ENCODE results near the gene ZFAND6. TPM values are rescaled to one million over a fixed set of nuclear protein-coding genes. Genes with fewer than 3 reads are reported as not detected.

ZFAND6 gene
- total RNA-seq, 1 donor from 2014 or later: 43.5 TPM

GRCh38 chr15:80177156-80177555 is 117.7 kb downstream of the ZFAND6 start:
- Mint-ChIP-seq H3K36me3 (ENCODE audit: low read depth) (peaks cover 46% of the 10 kb centered on the region), H3K27ac (no peak overlapping the region), H3K4me3 (no peak overlapping the region), H3K4me1 (no peaks in the 10 kb centered on the region), H3K27me3 (no peaks in the 10 kb centered on the region), H3K9me3 (no peaks in the 10 kb centered on the region)
- DNase-seq: no peak
- intact Hi-C loops (cut with micrococcal nuclease): no loop called here

- Mint-ChIP-seq H3K9me3 (no peaks in the 10 kb centered on the region), H3K27ac (no peak overlapping the region), H3K4me1 (no peaks in the 10 kb centered on the region), H3K4me3 (no peak overlapping the region), H3K36me3 (ENCODE audit: low read depth) (peaks cover 49% of the 10 kb centered on the region), H3K27me3 (no peaks in the 10 kb centered on the region)
- intact Hi-C loops (cut with micrococcal nuclease): no loop called here
- DNase-seq: no peak
Measured at GRCh38 chr15:80179025-80179759, 119.7 kb downstream of the ZFAND6 start.

GRCh38 chr15:80179935-80180334 is 120.5 kb downstream of the ZFAND6 start:
- Mint-ChIP-seq H3K9me3 (no peaks in the 10 kb centered on the region), H3K27ac (no peak overlapping the region), H3K4me1 (no peaks in the 10 kb centered on the region), H3K4me3 (no peak overlapping the region), H3K27me3 (no peaks in the 10 kb centered on the region), H3K36me3 (ENCODE audit: low read depth) (peaks cover 51% of the 10 kb centered on the region)
- intact Hi-C loops (cut with micrococcal nuclease): no loop called here
- no peak for DNase-seq

DNA sequence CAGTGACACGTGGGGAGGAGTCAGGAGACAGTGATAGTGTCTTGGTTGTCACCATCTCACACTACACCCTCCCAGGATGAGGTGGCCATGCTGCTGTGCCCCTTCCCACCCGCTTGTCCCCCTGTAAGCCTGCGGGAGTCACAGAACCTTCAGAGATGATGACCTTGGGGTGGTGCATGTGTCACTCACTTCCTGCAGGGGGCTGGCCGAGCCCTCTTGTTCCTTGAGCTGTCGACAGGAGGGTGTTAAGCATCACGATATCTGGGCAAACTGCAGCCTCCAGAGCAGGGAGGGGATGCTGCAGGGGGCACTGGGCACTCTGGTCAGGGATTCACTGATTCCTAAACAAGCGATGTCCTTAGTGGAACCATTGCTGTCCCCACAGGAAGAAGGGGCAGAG is 121.0 kb downstream of the ZFAND6 start:
- Mint-ChIP-seq H3K27ac (no peak overlapping the region), H3K4me3 (no peak overlapping the region), H3K27me3 (no peaks in the 10 kb centered on the region), H3K36me3 (ENCODE audit: low read depth) (peaks cover 56% of the 10 kb centered on the region), H3K4me1 (no peaks in the 10 kb centered on the region), H3K9me3 (no peaks in the 10 kb centered on the region)
- DNase-seq: no peak
- intact Hi-C loops (cut with micrococcal nuclease): no loop called here

DNA sequence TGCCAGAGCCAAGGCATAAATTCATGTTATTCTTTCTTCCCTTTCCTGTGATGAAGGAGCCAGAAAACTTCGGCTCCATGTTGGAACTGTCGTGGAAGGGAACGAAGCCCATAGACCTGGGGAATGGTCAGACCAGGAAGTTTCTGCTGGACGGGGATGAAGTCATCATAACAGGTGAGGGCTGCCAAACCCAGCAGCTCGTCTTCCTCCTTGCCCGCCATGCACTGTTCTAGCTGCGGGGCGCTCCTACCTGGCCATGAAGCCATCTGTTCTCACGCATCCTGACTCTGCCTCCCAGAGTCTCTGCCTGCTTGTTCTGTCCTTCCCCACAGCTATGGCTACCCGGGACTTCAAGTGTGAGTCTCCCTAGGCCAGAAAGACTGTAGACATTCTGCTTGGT is 121.5 kb downstream of the ZFAND6 start:
- H3K4me3 Mint-ChIP-seq: no peak overlapping the region
- intact Hi-C loops (cut with micrococcal nuclease): no loop called here
- no peak for DNase-seq
- H3K27me3 Mint-ChIP-seq: no peaks in the 10 kb centered on the region
- H3K4me1 Mint-ChIP-seq: no peaks in the 10 kb centered on the region
- H3K36me3 Mint-ChIP-seq (ENCODE audit: low read depth): peaks cover 53% of the 10 kb centered on the region
- no peaks in the 10 kb centered on the region for H3K9me3 Mint-ChIP-seq
- H3K27ac Mint-ChIP-seq: no peak overlapping the region

DNA sequence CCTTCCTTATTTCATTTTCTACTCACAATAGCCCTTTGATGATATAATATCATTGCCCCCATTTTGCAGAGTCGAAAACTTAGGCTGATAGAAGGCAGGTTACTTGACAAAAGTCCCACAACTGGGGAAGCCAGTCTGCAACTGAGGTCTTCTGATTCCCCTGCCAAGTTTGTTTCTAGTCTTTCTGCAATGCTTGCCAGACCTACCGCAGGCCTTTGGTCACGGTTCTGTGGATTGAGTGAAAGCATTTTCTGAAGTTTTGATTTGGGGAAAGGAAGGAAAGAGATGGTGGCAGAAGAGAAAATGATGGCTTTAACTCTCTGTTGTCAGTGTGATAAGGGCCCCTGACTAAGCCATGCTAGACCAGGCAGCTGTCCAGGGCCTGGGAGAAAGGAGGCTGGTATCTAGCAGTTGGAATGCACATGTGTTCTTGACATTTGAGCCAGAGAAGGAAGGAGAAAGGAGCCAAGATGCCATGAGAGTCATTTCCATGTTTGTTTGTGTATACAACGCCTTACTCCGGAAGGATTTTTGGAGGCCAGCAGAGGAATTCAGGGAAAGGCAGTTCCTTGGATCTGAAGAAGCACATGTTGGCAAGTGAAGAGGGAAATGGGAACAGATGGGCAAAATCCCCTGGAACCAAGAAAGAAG is 123.3 kb downstream of the ZFAND6 start:
- no peaks in the 10 kb centered on the region for H3K4me1 Mint-ChIP-seq
- intact Hi-C loops (cut with micrococcal nuclease): no loop called here
- no peaks in the 10 kb centered on the region for H3K9me3 Mint-ChIP-seq
- H3K27me3 Mint-ChIP-seq: no peaks in the 10 kb centered on the region
- no peak overlapping the region for H3K27ac Mint-ChIP-seq
- H3K4me3 Mint-ChIP-seq: no peak overlapping the region
- peaks cover 56% of the 10 kb centered on the region for H3K36me3 Mint-ChIP-seq (ENCODE audit: low read depth)
- no peak for DNase-seq

DNA sequence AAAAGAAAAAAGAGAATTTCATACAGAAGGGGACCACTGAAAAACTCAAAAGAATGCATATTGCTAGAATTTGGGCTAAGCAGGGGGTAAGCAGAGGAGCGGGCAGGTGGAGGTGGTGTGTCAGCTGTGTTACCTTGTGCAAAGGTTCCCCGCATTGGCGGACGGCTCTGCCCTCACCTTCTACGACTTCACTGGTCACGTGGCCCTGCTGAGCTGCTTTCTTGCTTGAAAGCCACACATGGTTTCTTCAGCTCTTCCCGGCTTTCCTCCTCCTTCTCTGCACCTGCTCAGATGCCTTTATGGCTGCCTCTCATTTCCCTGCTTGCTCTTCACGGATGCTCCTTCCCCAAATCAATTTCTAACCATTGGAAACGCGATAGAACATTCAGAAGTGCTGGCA is 123.8 kb downstream of the ZFAND6 start:
- Mint-ChIP-seq H3K36me3 (ENCODE audit: low read depth) (peaks cover 59% of the 10 kb centered on the region), H3K27ac (no peak overlapping the region), H3K27me3 (no peaks in the 10 kb centered on the region), H3K9me3 (no peaks in the 10 kb centered on the region), H3K4me3 (no peak overlapping the region), H3K4me1 (no peaks in the 10 kb centered on the region)
- DNase-seq: no peak
- intact Hi-C loops (cut with micrococcal nuclease): no loop called here

DNA sequence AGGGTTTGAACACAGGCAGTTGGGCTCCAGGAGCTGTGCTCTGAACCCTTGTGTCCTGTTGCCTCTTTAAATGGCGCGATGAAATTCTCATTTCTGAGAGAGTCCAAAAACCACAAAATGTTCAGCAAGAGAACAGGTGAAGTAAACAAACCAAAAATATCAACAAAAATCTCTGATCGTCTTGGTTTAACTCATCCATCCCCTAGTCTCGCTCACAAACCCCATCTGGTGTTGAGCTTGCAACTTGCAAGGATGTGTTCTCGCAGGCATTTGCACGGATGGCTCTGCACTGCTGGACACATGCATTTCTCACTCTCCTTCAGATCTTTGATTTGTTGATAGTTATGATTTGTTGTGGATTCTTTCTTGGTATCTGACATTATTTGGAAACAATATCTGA is 124.4 kb downstream of the ZFAND6 start:
- Mint-ChIP-seq H3K27me3 (no peaks in the 10 kb centered on the region), H3K27ac (no peak overlapping the region), H3K36me3 (ENCODE audit: low read depth) (peaks cover 62% of the 10 kb centered on the region), H3K4me3 (no peak overlapping the region), H3K9me3 (no peaks in the 10 kb centered on the region), H3K4me1 (no peaks in the 10 kb centered on the region)
- intact Hi-C loops (cut with micrococcal nuclease): no loop called here
- DNase-seq: no peak

DNA sequence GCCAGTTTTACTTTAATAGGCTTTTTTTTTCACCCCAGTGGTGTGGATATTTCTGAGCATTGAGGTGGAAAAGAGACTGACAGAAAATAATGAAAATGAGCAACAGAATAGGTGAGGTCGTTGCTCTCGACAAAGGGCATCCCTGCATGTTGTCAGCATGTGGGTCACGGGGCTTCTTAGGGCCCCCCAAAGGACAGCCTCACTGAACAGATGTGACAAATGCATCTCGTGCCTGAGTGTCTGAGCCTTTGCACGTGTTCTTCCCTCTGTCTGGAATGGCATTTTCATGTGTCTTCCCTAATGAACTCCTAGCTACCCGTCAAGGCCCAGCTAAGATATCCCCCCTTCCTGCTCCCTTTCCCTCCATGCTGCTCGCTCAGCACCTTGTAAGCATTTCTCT is 125.1 kb downstream of the ZFAND6 start:
- Mint-ChIP-seq H3K27me3 (no peaks in the 10 kb centered on the region), H3K4me3 (no peak overlapping the region), H3K36me3 (ENCODE audit: low read depth) (peaks cover 60% of the 10 kb centered on the region)

DNA sequence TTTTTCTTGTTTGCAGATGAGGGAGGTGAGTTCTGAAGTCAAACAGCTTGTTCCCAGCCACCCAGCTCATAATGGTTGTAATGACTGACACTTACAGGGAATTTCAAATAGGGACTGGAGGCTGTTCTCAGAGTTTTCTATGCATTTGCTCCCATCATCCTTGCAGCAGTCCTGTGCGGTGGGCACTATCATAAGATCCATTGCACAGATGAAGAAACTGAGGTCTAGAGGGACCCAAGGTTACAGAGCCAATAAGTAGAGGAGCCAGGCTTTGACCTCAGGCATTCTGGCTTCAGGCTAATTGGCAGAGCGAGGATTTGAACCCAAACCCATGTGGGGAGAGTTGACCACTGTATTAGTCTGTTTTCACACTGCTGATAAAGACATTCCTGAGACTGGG is 125.7 kb downstream of the ZFAND6 start:
- H3K9me3 Mint-ChIP-seq: no peaks in the 10 kb centered on the region
- no peak for DNase-seq
- H3K4me3 Mint-ChIP-seq: no peak overlapping the region
- no peaks in the 10 kb centered on the region for H3K27me3 Mint-ChIP-seq
- no peaks in the 10 kb centered on the region for H3K4me1 Mint-ChIP-seq
- intact Hi-C loops (cut with micrococcal nuclease): no loop called here
- peaks cover 58% of the 10 kb centered on the region for H3K36me3 Mint-ChIP-seq (ENCODE audit: low read depth)
- no peak overlapping the region for H3K27ac Mint-ChIP-seq

More for the DNA sequence above, 125.1 kb downstream of the ZFAND6 start:
- intact Hi-C loops (cut with micrococcal nuclease): no loop called here
- H3K4me1 Mint-ChIP-seq: no peaks in the 10 kb centered on the region
- DNase-seq: no peak
- no peak overlapping the region for H3K27ac Mint-ChIP-seq
- no peaks in the 10 kb centered on the region for H3K9me3 Mint-ChIP-seq

GRCh38 chr15:80186066-80186465 is 126.6 kb downstream of the ZFAND6 start:
- H3K9me3 Mint-ChIP-seq: no peaks in the 10 kb centered on the region
- no peak for DNase-seq
- peaks cover 56% of the 10 kb centered on the region for H3K36me3 Mint-ChIP-seq (ENCODE audit: low read depth)
- H3K4me1 Mint-ChIP-seq: no peaks in the 10 kb centered on the region
- H3K27ac Mint-ChIP-seq: no peak overlapping the region
- intact Hi-C loops (cut with micrococcal nuclease): no loop called here
- H3K27me3 Mint-ChIP-seq: no peaks in the 10 kb centered on the region
- H3K4me3 Mint-ChIP-seq: no peak overlapping the region

GRCh38 chr15:80186597-80186996 is 127.1 kb downstream of the ZFAND6 start:
- Mint-ChIP-seq H3K4me3 (no peak overlapping the region), H3K27me3 (no peaks in the 10 kb centered on the region), H3K27ac (no peak overlapping the region), H3K9me3 (no peaks in the 10 kb centered on the region), H3K4me1 (no peaks in the 10 kb centered on the region), H3K36me3 (ENCODE audit: low read depth) (peaks cover 54% of the 10 kb centered on the region)
- intact Hi-C loops (cut with micrococcal nuclease): no loop called here
- no peak for DNase-seq
